ENCODE data around the gene MORN1. TPM values are rescaled to one million over a fixed set of nuclear protein-coding genes. Genes with fewer than 3 reads are reported as not detected.

Gene MORN1
- total RNA-seq, 1 experiment from 2014 or later: 6.2 TPM

DNA sequence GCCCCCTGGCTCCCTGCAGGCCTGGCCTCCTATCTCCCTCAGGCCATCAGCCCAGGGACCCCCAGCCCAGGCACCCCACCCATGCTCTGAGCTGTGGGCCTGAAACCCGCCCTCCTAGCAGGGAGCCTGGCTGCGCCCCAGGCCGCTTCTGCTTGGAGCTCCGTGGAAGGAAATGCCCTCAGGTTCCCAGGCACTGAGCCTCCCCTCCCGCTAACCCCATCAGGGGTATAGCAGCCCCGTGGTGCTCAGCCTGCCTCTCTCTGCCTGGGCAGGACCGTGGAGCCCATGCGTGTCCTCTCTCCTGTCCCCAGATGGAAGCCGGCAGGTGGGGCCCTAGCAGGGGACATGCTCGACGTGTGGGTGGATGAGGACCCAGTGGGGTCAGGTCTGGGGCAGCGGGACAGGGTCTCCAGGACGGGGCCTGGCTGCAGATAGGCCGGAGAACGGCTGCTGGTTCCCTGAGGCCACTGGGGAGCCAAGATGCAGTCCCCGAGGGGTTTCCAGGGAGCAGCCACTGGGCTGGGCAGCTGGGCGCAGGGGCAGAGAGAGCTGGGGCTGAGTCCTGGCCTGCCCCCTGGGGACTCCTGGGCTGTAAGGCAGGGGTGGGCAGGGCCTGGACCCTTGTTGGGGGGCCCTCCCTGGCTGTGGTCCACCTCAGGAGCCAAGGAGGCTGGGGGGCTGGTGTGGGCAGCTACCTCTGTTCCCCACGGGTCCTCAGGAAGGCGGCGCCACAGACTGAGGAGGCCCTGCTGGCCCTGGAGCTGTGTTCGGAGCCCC, 75.5 kb downstream of the MORN1 start:
- Histone ChIP-seq H3K9me2 (replicated peaks; ENCODE audit: insufficient read depth, low read length) (no peaks in the 10 kb centered on the region), H3K4me2 (ENCODE audit: low read depth, low read length, poor library complexity, severe bottlenecking) (no peak overlapping the region), H4K20me1 (ENCODE audit: insufficient read depth, low read depth, low read length) (no peaks in the 10 kb centered on the region), H3K27me3 (ENCODE audit: low read length) (no peaks in the 10 kb centered on the region), H3K9me3 (ENCODE audit: low read length) (no peaks in the 10 kb centered on the region), H2AFZ (ENCODE audit: low read length) (no peak overlapping the region), H3K79me2 (ENCODE audit: low read length) (no peaks in the 10 kb centered on the region), H3K36me3 (ENCODE audit: insufficient read depth, low read length) (no peaks in the 10 kb centered on the region), H3K27ac (ENCODE audit: low read length) (no peak overlapping the region), H3K4me3 (ENCODE audit: low read length) (no peak overlapping the region), H3K9ac (ENCODE audit: low read length) (no peak overlapping the region), H3K4me1 (ENCODE audit: low read length) (no peaks in the 10 kb centered on the region)
- no peak for DNase-seq

DNA sequence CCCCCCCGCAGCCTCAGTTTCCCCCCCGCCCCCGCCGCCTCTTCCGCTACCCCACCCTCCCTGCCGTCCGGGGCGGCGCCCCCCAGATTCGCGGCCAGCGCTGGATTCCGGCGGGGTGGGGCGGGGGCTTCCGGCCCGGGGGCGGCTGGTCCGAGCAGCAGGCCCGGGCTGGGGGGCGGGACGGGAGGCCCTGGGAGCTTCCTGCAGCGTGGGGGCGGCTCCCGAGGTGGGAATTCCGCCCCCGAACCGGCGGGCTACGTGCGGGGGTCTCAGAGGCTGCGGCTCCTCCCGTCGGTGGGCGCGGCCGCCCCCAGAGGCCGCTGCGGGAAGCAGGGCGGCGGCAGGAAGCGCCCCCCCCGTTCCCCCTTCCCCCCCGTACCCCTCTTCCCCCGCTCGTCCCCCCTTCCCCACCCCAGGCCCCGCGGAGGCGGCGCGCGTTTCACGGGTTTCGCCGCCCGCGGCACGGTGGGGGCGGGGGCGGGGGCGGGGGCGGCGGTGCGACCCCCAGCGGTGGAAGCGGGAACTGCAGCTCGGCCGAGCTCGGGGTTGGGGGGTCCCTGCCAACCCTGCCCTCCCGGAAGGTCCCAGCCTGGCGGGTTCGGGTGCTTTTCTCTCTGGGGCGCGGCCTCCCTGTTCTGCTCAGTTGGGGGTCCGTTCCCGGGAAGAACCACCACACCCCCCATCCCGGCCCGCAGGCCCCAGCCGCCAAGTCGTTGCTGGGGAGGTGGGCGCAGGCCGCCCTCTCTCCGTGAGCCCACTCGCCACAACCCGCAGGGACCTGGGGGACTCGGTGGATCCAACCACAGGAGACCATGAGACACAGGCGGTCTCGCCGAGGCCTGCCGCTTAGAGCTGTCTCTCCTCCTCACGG, 76.3 kb downstream of the MORN1 start:
- Histone ChIP-seq H3K4me2 (ENCODE audit: low read depth, low read length, poor library complexity, severe bottlenecking) (no peak overlapping the region), H3K9me2 (replicated peaks; ENCODE audit: insufficient read depth, low read length) (no peaks in the 10 kb centered on the region), H3K36me3 (ENCODE audit: insufficient read depth, low read length) (no peaks in the 10 kb centered on the region), H4K20me1 (ENCODE audit: insufficient read depth, low read depth, low read length) (no peaks in the 10 kb centered on the region), H3K27me3 (ENCODE audit: low read length) (no peaks in the 10 kb centered on the region), H3K9ac (ENCODE audit: low read length) (no peak overlapping the region), H2AFZ (ENCODE audit: low read length) (no peak overlapping the region), H3K79me2 (ENCODE audit: low read length) (no peaks in the 10 kb centered on the region), H3K27ac (ENCODE audit: low read length) (no peak overlapping the region), H3K9me3 (ENCODE audit: low read length) (no peaks in the 10 kb centered on the region), H3K4me1 (ENCODE audit: low read length) (no peaks in the 10 kb centered on the region), H3K4me3 (ENCODE audit: low read length) (no peak overlapping the region)
- DNase-seq: peak; percentile 57

DNA sequence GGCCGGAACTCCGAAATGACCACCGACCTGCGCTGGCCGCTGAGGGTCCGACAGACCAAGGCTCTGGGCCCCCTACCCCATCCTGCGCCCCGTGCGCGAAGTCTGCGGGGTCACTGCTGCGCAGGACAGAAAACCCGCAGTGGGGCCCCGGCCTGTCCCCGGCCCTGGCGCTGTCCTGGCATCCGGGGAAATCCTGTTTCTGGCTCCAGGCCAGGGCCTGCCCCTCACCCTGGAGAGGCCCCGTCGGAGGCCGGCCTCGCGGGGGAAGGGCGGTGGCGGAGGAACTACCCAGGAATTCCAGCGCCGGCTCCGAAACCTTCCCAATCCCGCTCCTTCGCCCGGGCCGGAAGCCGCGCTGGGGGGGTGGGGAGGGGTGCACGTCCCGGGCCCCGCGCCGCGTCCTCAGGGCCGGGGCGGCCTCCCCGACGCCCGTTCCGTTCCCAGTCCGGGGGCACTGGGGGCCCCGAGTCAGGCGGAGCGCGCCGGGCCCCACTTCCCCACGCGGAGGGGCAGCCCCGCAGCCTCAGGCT, 77.0 kb downstream of the MORN1 start:
- Histone ChIP-seq H3K79me2 (ENCODE audit: low read length) (no peaks in the 10 kb centered on the region), H3K27me3 (ENCODE audit: low read length) (no peaks in the 10 kb centered on the region), H3K4me1 (ENCODE audit: low read length) (no peaks in the 10 kb centered on the region), H3K27ac (ENCODE audit: low read length) (no peak overlapping the region), H3K4me2 (ENCODE audit: low read depth, low read length, poor library complexity, severe bottlenecking) (no peak overlapping the region), H3K4me3 (ENCODE audit: low read length) (no peak overlapping the region), H3K9me3 (ENCODE audit: low read length) (no peaks in the 10 kb centered on the region), H4K20me1 (ENCODE audit: insufficient read depth, low read depth, low read length) (no peaks in the 10 kb centered on the region), H2AFZ (ENCODE audit: low read length) (no peak overlapping the region), H3K36me3 (ENCODE audit: insufficient read depth, low read length) (no peaks in the 10 kb centered on the region), H3K9me2 (replicated peaks; ENCODE audit: insufficient read depth, low read length) (no peaks in the 10 kb centered on the region), H3K9ac (ENCODE audit: low read length) (no peak overlapping the region)
- DNase-seq: no peak

DNA sequence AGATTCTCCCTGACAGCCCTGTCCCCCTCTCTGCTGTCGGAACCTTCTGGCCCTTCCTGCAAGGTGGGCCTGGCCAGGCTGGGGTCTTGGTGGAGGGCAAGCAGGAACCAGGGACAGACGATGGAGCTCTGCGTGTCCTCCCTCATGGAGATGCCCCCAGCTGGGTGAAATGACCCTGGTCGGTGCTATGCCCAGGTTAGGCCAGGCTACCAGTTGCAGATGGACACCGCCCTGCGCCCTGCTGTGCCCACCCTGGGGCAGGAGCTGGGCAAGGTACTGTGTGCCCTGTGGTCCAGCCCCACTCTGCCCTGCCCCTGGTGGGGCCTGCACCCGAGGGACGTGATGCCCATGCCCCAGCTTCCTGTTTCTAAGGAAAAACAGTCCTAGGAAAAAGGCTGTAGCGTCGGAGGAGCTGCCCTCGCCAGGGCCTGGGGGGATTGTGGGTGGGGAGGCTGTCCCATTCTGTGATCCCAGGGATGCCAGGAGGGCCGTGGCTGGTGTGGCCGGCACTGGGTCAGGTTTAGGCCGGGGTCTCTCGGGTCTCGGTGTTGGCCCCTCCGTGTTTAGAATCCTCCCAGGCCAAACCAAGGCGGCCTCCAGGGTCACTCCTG, 77.6 kb downstream of the MORN1 start:
- no peaks in the 10 kb centered on the region for H3K4me1 ChIP-seq (ENCODE audit: low read length)
- no peak for DNase-seq
- H3K9me3 ChIP-seq (ENCODE audit: low read length): no peaks in the 10 kb centered on the region
- no peak overlapping the region for H3K9ac ChIP-seq (ENCODE audit: low read length)
- H3K79me2 ChIP-seq (ENCODE audit: low read length): no peaks in the 10 kb centered on the region
- no peaks in the 10 kb centered on the region for H3K36me3 ChIP-seq (ENCODE audit: insufficient read depth, low read length)
- H3K4me3 ChIP-seq (ENCODE audit: low read length): no peak overlapping the region
- H4K20me1 ChIP-seq (ENCODE audit: insufficient read depth, low read depth, low read length): no peaks in the 10 kb centered on the region
- H3K4me2 ChIP-seq (ENCODE audit: low read depth, low read length, poor library complexity, severe bottlenecking): no peak overlapping the region
- H3K27ac ChIP-seq (ENCODE audit: low read length): no peak overlapping the region
- no peaks in the 10 kb centered on the region for H3K9me2 ChIP-seq (replicated peaks; ENCODE audit: insufficient read depth, low read length)
- H2AFZ ChIP-seq (ENCODE audit: low read length): no peak overlapping the region
- no peaks in the 10 kb centered on the region for H3K27me3 ChIP-seq (ENCODE audit: low read length)

DNA sequence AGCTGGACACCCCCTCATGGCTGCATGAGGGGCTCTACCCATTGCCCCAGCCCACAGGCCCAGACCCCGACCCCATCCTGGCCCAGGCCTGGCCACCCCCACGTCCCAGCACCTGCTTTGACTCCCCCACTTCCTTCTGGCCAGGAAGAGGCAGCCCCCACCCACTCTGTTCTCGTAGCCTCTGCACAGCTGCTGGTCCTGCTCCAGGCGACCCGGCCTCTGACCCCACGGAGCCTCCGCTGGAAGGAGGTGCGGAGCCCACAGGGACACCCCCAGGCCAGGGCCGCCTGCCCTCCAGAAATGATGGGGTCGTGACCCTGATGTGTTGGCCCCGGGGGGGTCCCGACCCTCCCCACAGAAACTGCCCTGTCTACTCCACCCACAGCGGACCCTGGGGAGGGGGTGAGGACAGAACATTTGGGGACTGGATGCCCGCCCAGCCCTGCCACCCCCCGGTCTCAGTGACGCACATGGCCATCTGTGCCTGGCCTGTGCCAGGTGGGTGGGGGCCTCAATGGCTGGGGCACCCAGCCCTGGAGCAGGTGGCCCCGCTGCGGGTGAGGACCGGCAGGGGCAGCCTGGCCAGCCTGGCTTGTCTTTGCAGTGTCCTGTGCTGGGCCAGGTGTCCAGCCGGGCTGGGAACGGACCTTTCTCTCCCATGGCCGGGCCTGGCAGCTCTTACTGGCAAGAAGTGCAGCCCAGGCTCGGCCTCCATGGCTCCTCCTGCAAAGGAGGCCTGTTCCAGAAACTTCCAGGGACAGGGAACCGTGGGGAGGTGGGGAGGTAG, 78.6 kb downstream of the MORN1 start:
- Histone ChIP-seq H3K79me2 (ENCODE audit: low read length) (no peaks in the 10 kb centered on the region), H3K36me3 (ENCODE audit: insufficient read depth, low read length) (no peaks in the 10 kb centered on the region), H3K9me2 (replicated peaks; ENCODE audit: insufficient read depth, low read length) (no peaks in the 10 kb centered on the region), H3K4me2 (ENCODE audit: low read depth, low read length, poor library complexity, severe bottlenecking) (no peak overlapping the region), H3K9me3 (ENCODE audit: low read length) (no peaks in the 10 kb centered on the region), H3K9ac (ENCODE audit: low read length) (no peak overlapping the region), H2AFZ (ENCODE audit: low read length) (no peak overlapping the region), H3K4me3 (ENCODE audit: low read length) (no peak overlapping the region), H3K27ac (ENCODE audit: low read length) (no peak overlapping the region), H3K27me3 (ENCODE audit: low read length) (no peaks in the 10 kb centered on the region), H3K4me1 (ENCODE audit: low read length) (no peaks in the 10 kb centered on the region), H4K20me1 (ENCODE audit: insufficient read depth, low read depth, low read length) (0 out of 2 replicates have a peak, but pooled peaks cover 2% of the 10 kb centered on the region)
- DNase-seq: no peak

DNA sequence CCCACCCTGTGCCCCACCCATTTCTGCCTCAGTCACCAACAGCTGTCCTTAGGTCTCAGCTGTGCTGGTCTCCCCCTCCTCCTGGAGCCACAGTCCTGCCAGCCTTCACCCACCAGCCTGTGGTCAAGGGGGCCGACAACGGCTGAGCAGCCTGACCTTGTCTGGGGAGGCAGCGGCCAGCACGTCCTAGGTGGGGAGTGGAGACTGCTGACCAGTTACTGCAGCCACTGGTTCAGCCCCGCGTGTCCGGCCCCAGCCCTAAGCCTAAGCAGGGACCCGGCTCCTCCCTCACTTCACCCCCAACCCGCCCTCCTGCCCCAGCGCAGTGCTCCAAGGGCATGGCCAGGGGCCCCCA, 79.2 kb downstream of the MORN1 start:
- Histone ChIP-seq H3K27ac (ENCODE audit: low read length) (no peak overlapping the region), H3K4me1 (ENCODE audit: low read length) (no peaks in the 10 kb centered on the region), H3K9ac (ENCODE audit: low read length) (no peak overlapping the region), H3K9me3 (ENCODE audit: low read length) (no peaks in the 10 kb centered on the region), H3K27me3 (ENCODE audit: low read length) (no peaks in the 10 kb centered on the region), H3K79me2 (ENCODE audit: low read length) (no peaks in the 10 kb centered on the region), H3K4me3 (ENCODE audit: low read length) (no peak overlapping the region), H3K9me2 (replicated peaks; ENCODE audit: insufficient read depth, low read length) (no peaks in the 10 kb centered on the region), H4K20me1 (ENCODE audit: insufficient read depth, low read depth, low read length) (0 out of 2 replicates have a peak, but pooled peaks cover 2% of the 10 kb centered on the region), H3K4me2 (ENCODE audit: low read depth, low read length, poor library complexity, severe bottlenecking) (no peak overlapping the region), H2AFZ (ENCODE audit: low read length) (no peak overlapping the region), H3K36me3 (ENCODE audit: insufficient read depth, low read length) (no peaks in the 10 kb centered on the region)
- DNase-seq: no peak

DNA sequence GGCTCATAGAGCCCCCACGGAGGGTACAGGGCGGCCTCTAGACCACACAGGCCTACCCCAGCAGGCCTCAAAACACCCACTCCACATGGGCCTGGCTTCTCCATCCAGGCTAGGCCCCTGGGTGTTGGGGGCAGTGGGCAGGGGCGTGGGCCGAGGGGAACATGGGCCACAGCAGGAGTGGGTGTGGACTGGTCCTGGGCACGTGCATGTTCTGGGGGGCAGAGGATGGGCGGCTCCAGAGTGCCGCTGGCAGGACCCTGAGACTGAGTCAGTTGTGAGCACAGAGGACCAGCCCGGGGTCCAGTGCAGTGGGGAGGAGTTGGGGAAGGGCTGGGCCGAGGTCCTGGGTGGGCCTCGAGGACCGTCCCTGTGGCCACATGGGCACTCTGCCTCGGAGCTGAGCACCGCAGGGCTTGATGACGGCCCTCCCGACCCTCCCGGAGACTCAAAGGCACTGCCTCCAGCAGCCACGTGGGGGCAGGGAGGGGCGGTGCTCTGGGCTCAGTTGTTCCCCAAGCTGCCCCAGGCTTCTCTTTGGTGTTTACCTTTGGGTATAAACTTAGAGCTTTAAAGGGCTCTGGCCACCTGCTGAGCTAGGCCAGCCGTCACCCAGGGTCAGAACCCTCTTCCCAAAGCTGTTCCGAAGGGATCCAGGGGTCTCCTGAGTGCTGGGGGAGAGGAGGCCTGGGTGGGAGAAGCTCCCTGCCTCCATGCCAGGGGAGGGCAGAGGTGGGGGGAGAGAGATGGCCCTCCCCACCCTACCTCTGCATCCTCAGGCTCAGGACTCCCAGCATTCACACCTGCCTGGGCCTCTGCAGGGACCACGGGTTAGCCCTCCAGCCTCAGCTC, 79.9 kb downstream of the MORN1 start:
- no peaks in the 10 kb centered on the region for H3K9me2 ChIP-seq (replicated peaks; ENCODE audit: insufficient read depth, low read length)
- H3K9ac ChIP-seq (ENCODE audit: low read length): no peak overlapping the region
- no peak overlapping the region for H3K4me3 ChIP-seq (ENCODE audit: low read length)
- no peaks in the 10 kb centered on the region for H3K27me3 ChIP-seq (ENCODE audit: low read length)
- H4K20me1 ChIP-seq (ENCODE audit: insufficient read depth, low read depth, low read length): 0 out of 2 replicates have a peak, but pooled peaks cover 2% of the 10 kb centered on the region
- H3K4me2 ChIP-seq (ENCODE audit: low read depth, low read length, poor library complexity, severe bottlenecking): no peak overlapping the region
- peak; percentile 74 for DNase-seq
- H3K9me3 ChIP-seq (ENCODE audit: low read length): no peaks in the 10 kb centered on the region
- no peaks in the 10 kb centered on the region for H3K4me1 ChIP-seq (ENCODE audit: low read length)
- no peak overlapping the region for H3K27ac ChIP-seq (ENCODE audit: low read length)
- H2AFZ ChIP-seq (ENCODE audit: low read length): no peak overlapping the region
- H3K79me2 ChIP-seq (ENCODE audit: low read length): no peaks in the 10 kb centered on the region
- H3K36me3 ChIP-seq (ENCODE audit: insufficient read depth, low read length): no peaks in the 10 kb centered on the region

Data from Karpas-422 (cell line).